Measurements from ENCODE around the gene ANKRD13D. TPM values are rescaled to one million over a fixed set of nuclear protein-coding genes. Genes with fewer than 3 reads are reported as not detected.
"Not testable (repeated sequence)": the region's sequence is repeated elsewhere in the genome, so short reads cannot be mapped to it uniquely, and the experiment has no call there.

Gene ANKRD13D
- total RNA-seq, 4 donors from 2014 or later: 18.6 to 78.2 (median 28.6) TPM

DNA sequence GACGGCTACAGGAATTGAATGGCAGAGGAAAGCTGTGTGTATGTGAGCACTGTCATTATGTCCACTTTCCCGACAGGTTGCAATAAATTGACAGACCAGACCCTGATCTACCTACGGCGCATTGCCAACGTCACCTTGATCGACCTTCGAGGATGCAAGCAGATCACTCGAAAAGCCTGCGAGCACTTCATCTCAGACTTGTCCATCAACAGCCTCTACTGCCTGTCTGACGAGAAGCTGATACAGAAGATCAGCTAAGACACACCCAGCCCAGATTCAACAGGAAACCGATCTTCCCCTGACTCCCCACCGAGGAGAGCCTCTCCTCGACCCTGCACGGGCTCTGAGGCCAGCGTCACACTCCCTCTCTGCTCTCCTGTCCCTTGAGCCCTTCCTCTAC, 34.3 kb upstream of the ANKRD13D start:
- DNase-seq (ENCODE audit: low spot score): no peak
- no peak for ATAC-seq (ENCODE audit: low FRiP score)

DNA sequence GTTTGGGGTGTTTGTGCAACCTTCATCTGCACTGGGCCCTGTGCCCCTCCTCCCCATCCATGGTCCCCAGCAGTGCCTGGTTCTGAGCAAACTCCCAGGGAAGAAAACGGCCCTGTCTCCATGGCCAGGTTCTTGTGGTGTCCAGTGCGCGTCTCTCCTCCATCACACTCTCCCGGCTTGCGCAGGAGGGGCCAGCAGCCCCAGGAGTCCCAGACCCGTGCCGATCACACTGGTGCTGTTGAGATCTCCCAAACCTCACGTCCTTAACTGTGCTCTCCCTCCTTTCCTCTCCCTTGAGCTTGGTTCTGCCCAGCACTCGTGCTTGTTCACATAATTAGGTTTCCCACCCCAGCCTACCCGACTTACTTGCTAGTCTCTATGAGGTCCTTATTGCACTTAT, 33.8 kb upstream of the ANKRD13D start:
- DNase-seq (ENCODE audit: low spot score) (no peak), ATAC-seq (ENCODE audit: low FRiP score) (no peak)
- no peak for TF ChIP-seq CTCF (IDR thresholded peaks at IDR 0.05)

More for the DNA sequence above, 34.3 kb upstream of the ANKRD13D start:
- no peak for TF ChIP-seq CTCF (IDR thresholded peaks at IDR 0.05)

GRCh38 chr11:67255864-67256263, 33.2 kb upstream of the ANKRD13D start:
- DNase-seq (ENCODE audit: low spot score) (no peak), ATAC-seq (ENCODE audit: low FRiP score) (no peak)
- TF ChIP-seq CTCF (IDR thresholded peaks at IDR 0.05): no peak

GRCh38 chr11:67256477-67257135, 32.5 kb upstream of the ANKRD13D start:
- no peak for TF ChIP-seq CTCF (IDR thresholded peaks at IDR 0.05)
- no peak for DNase-seq (ENCODE audit: low spot score)
- ATAC-seq (ENCODE audit: low FRiP score): no peak

- no peak for TF ChIP-seq CTCF (IDR thresholded peaks at IDR 0.05)
- no peak for ATAC-seq (ENCODE audit: low FRiP score)
- DNase-seq (ENCODE audit: low spot score): no peak
These were observed 28.7 kb upstream of the ANKRD13D start for GRCh38 chr11:67260406-67260805.

DNA sequence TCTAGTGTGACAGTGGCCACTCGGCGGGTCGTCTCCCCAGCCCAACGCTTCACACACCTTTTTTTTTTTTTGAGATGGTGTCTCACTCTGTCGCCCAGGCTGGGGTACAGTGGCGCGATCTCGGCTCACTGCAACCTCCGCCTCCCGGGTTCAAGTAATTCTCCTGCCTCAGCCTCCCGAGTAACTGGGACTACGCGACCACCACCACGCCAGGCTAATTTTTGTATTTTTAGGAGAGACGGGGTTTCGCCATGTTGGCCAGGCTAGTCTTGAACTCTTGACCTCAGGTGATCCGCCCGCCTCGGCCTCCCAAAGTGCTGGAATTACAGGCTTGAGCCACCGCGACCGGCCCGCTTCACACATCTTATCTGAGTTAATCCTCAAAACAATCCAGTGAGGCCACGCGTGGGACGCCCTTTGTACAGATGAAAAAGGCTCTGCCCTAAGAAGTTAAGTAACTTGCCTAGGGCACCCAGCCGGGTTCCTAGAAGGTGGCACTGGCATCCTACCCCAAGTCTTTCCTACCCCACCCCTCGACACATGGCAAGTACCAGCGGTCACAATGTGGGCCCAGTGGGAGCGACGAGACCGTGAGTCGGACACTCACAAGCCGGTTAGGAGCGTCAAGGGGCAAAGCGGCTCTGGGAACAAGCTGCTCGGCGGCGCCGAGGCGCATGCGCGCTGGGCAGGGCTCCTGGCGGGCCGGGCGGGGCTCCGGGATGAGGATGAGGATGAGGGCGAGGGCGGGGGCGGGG, 28.0 kb upstream of the ANKRD13D start:
- not testable (repeated sequence) for DNase-seq (ENCODE audit: low spot score); ATAC-seq (ENCODE audit: low FRiP score)

DNA sequence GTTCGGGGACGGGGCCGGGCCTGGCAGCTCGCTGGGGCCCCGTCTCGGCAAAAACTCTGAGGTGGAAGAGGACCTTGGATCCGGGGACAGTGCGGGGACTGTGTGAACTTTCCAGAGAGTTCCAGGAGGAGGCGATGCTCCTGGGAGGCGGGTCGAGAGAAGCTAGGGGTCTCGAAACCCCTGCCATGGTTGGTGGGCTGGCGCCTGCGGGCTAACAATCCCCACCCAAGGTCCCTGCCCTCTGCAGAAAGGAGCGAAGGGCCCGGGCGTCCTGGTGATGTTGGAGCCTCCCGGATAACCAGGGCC, 27.5 kb upstream of the ANKRD13D start:
- ATAC-seq (ENCODE audit: low FRiP score): no peak
- no peak for DNase-seq (ENCODE audit: low spot score)
- no peak for TF ChIP-seq CTCF (IDR thresholded peaks at IDR 0.05)

All from omental fat pad (tissue), 4 donors.